ENCODE measurements around the gene FITM1. TPM values are rescaled to one million over a fixed set of nuclear protein-coding genes. Genes with fewer than 3 reads are reported as not detected.
A peak's percentile ranks its signal among the peaks of the same experiment; 100 is the strongest.

FITM1 gene
- total RNA-seq, 1 experiment from 2014 or later: 12.9 TPM

DNA sequence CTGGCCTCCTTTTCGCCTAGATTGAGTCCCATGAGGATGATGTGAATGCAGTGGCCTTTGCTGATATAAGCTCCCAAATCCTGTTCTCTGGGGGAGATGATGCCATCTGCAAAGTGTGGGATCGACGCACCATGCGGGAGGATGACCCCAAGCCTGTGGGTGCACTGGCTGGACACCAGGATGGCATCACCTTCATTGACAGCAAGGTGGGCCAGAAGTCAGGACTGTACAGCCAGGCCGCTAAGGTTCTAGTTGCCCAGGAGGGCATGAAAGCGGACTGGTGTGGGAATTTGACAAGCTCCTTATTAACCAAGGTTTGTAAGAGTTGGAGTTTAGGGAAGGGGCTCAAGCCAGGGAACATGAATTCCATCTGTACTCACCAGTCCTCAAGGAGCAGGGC, 10.8 kb upstream of the FITM1 start:
- DNase-seq (ENCODE audit: low read depth): no peak

DNA sequence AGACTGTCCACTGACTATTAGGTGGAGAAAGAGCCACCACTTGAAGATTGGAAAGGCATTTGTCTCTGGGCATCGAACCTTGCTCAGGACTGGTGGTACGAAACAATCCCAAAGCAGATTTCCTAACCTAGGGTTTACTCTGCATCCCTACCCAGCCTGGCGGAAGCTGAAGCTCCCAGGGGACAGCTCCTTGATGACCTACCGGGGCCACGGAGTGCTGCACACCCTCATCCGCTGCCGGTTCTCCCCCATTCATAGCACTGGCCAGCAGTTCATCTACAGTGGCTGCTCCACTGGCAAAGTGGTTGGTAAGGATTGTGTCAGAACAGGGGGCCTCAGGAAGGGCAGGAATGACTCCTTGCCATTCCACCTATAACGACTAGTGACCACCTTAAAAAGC, 9.2 kb upstream of the FITM1 start:
- DNase-seq (ENCODE audit: low read depth): no peak

DNA sequence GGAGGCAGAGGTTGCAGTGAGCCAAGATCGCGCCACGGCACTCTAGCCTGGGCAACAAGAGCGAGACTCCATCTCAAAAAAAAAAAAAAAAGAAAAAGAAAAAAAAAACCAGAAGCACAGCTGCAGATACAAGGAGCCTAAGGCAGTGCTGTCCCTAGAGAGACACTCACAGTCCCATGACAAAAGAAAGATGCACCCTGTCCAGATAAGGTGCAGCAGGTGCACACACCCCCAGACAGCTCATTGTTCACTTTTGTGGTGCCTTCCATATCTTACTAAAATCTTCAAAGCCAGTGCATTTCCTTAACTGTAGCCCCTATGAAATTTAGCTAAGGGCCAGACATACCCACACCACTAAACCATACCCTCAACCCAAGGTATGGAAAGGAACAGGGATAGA, 8.0 kb upstream of the FITM1 start:
- DNase-seq (ENCODE audit: low read depth): no peak

DNA sequence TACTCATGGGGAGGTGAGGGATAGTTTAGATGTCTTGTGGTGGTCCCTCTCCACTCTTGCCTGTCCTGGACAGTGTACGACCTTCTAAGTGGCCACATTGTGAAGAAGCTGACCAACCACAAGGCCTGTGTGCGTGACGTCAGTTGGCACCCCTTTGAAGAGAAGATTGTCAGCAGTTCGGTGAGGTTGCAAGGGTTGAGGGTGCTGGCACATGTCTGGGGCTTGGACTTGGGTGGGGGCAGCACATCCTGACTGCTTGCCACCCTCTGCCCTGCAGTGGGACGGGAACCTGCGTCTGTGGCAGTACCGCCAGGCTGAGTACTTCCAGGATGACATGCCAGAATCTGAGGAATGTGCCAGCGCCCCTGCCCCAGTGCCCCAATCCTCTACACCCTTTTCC, 7.6 kb upstream of the FITM1 start:
- DNase-seq (ENCODE audit: low read depth): no peak

DNA sequence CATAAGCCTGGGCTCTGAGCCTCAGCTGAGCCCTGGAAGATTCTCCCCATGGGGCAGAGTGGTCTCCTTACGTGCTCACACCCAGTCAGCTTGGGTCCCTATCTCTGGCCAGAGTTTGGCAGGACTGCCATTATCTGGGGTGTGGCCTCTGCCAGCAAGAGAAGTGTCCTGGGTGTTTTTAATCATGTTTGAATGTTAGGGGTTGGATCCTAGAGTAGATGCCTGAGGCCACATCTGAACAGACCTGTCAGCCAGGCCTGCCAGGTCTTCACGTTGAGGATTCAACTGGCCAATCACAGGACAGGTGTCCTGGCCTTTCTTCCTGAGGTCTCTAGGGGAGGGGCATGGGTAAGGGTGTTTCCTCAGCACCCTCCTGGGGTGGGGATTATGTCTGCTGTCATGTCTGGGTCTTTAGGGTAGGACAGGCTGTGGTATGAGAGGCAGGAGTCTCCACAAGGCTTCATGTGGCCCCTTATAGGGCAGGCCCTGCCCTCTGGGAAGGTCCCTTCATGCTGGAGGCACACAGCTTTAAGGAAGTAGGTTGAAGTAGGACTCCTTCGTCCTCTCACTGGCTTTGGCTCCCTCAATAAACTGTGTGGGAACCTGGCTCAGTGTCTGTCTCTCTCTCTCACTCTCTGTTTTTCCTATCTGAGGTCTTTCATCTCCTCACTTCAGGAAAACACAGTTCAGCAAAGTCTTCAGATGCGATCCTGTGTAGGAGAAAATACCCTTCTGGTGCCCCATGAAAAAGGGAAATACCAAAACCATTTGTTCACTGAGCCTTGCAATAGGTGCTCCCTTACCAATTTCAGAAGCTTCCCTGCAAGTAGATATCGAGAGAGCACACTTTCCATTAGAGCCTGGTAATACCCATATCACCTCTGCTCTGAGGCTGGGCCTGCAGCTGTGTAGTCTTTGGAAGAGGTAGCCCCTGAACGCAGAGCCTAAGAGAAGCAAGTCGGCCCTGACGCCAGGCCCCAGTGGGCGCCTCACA, 6.7 kb upstream of the FITM1 start:
- no peak for DNase-seq (ENCODE audit: low read depth)

DNA sequence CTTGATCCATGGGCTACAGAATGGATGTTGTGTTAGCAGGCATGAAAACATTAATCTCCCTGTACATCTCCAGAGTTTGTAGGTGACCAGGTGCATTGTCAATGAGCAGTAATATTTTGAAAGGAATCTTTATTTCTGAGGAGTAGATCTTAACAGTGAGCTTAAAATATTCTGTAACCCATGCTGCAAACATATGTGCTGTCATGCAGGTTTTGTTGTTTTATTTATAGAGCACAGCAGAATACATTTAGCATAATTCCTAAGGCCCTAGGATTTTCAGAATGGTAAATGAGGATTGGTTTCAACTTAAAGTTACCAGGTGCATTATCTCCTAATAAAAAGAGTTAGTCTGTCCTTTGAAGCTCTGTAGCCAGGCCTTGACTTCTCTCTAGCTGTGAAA, 3.5 kb upstream of the FITM1 start:
- no peak for DNase-seq (ENCODE audit: low read depth)

DNA sequence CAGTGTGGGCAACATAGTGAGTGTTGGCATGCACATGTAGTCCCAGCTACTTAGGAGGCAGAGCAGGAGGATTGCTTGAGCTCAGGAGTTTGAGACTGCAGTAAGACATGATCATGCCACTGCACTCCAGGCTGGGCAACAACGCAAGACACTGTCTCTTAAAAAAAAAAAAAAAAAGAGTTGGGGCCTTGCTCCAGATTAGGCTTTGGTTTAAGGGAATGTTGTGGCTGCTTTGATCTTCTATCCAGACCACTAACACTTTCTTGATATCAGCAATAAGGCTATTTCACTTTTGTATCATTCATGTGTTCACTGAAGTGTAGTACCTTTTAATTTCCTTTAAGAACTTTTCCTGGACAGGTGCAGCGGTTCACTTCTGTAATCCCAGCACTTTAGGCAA, 2.8 kb upstream of the FITM1 start:
- DNase-seq (ENCODE audit: low read depth): no peak

DNA sequence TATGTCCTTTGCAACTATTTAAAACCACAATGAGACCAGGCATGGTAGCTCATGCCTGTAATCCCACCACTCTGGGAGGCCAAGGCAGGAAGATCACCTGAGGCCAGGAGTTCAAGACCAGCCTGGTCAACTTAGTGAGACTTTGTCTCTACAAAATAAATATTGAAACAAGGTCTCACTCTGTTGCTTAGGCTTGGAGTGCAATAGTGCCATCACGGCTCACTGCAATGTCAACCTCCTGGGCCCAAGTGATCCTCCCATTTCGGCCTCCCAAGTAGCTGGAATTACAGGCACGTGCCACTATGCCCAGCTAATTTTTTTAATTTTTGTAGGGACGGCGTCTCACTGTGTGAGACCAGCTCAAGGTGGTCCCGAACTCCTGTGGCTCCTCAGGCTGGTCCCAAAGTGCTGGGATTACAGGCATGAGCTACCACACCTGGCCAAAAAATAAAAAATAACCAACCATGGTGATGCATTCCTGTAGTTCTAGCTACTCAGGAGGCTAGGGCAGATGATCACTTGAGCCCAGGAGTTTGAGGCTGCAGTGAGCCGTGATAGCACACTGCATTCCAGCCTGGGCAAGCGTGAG, 955 bp upstream of the FITM1 start:
- DNase-seq (ENCODE audit: low read depth): no peak

DNA sequence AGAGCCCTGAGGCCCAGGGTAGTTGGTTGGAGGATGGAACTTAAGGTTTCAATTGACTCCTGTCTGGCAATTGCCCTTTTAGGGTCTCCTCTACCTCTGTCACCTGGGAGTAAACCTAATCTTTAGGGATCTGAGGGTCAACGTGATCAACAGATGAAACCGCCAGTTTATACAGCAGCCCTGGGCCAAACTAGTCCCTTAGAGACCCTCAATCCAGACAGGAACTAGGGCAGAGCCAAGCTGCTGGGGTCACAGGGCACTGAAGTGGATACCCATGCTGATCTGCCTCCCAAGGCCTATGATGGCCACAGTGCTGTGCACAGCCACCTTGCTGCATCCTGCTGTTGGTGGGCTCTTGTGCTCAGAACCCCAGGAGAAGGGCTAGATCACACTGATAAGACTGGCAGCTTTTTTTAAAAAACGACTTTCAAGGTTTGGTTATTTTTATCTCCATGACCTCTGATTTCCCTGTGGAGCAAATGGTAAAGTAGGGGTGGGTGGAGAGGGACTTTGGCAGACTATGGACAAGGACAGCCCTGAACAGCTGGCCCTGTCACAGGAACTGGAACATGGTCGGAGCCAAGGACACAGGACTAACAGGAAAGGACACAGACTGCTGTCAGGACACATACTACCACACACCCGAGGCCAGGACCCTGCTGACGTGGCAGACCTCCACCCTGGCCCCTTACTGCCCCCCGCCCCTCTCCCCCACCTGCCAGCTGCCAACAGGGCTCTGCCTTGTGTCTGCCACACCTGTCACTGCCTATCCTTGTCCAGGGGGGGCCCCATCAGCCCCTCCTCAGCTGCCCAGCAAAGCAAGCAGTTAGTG, 474 bp downstream of the FITM1 start:
- DNase-seq (ENCODE audit: low read depth): peak; percentile 88

DNA sequence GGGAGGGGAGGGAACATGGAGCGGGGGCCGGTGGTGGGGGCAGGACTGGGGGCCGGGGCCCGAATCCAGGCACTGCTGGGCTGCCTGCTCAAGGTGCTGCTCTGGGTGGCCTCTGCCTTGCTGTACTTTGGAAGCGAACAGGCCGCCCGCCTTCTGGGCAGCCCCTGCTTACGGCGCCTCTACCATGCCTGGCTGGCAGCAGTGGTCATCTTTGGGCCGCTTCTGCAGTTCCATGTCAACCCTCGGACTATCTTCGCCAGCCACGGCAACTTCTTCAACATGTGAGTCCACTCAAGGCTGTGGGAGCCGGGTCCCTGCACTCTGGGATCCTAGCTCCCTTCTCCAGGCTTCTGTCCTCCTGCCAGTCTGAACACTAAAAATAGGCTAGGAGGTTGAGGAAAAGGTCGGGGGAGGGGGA, 1.1 kb downstream of the FITM1 start:
- no peak for DNase-seq (ENCODE audit: low read depth)

DNA sequence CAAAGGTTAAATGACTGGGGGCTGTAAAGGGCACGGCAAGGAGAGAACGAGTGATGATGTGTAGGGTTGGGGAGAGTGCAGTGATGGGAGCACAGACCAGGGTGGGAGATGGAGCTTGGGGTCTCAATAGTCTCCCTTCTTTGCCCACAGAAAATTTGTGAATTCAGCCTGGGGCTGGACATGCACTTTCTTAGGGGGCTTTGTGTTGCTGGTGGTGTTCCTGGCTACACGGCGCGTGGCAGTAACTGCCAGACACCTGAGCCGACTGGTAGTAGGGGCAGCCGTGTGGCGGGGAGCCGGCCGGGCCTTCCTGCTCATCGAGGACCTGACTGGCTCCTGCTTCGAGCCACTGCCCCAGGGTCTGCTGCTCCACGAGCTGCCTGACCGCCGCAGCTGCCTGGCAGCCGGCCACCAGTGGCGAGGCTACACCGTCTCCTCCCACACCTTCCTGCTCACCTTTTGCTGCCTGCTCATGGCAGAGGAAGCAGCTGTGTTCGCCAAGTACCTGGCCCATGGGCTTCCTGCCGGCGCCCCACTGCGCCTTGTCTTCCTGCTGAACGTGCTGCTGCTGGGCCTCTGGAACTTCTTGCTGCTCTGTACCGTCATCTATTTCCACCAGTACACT, 1.7 kb downstream of the FITM1 start:
- no peak for DNase-seq (ENCODE audit: low read depth)

DNA sequence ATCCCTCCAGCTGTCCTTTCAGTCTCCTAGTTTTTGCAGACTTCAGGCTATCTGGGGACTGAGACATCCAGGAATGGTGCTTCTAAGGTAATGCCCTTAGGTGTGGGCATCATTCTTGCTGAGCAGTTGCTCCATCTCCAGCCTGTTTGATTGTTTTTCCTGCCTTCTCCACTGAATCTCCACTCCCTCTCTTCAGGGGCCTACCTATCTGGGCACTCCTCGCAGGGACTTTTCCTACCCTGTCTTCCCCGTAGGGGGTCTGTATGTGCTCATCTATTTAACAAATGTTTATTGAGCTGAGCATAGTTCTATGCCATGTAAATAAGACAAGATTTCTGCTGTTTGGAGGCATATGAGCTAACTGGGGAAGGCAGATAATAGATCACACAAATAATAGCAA, 2.5 kb downstream of the FITM1 start:
- no peak for DNase-seq (ENCODE audit: low read depth)

DNA sequence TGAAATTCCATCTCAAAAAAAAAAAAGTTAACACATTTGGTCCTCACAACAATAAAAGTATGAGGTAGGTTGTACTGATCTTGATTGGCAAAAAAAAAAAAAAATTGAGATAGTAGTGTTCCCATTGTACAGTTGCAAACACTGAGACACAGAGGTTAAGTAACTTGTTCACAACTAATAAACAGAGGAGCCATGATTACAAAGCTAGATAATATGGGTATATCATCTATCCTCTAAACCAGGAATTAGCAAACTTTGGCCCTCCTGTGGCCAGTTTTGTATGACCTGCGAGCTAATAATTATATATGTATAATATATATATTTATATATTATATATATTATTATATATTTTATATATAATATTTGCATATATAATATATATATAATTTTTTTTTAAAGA, 3.3 kb downstream of the FITM1 start:
- no peak for DNase-seq (ENCODE audit: low read depth)

DNA sequence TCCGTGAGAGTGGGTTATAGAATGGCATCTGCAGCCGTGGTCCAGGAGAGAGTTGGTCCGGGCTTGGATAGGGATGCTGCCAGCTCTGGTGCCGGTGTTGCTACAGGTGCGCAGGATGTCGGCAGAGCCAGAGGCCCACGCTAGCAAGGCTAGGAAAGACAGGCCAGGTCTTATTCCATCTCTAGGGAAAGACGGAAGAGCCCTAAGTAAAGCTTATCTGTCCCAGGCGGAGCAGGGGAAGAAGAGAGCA, 5.0 kb downstream of the FITM1 start:
- DNase-seq (ENCODE audit: low read depth): no peak

DNA sequence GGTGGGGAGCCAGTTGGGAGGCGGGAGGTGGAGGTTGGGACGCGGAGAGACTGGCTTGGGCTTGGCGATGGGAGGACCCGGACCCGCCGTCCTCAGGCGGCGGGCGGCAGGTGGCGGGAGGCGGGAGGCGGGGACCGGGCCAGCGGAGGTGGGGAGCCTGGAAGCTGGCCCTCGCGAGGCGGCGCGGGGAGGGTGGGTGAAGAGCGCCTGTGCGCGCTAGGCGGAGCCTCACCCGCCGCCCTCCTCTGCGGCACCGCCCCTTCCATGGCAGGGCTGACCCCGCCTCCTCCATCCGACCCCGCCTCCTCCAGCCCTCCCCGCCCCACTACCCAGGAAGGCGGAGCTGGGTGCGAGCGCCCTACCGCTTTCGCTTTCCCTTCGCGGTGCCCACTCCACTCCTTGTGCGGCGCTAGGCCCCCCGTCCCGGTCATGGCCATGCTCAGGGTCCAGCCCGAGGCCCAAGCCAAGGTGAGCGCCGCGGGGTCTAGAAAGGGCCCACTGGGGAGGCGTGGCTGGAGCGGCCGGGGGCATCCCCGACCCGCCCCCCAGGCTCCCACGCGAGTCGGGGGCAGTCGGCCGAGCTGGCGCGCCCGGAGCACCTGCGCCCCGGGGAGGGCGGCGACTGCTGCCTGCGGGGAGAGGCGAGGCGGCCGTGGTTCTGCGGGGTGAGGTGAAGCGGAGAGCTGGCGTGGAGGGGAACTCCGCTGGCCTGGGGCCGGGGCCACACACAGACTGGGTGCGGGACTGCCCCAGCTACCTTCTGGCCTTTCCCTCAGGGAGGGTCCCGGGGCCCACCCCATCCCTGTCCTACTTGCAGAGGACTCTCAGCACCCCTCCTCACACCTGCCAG, 5.6 kb downstream of the FITM1 start, which contains the start of gene PSME1:
TSS of gene PSME1 (plus strand) at position 361 of the 850 bp plus-strand sequence. CDS start at position 430, 69 bp downstream.
- DNase-seq (ENCODE audit: low read depth): peak; percentile 81

DNA sequence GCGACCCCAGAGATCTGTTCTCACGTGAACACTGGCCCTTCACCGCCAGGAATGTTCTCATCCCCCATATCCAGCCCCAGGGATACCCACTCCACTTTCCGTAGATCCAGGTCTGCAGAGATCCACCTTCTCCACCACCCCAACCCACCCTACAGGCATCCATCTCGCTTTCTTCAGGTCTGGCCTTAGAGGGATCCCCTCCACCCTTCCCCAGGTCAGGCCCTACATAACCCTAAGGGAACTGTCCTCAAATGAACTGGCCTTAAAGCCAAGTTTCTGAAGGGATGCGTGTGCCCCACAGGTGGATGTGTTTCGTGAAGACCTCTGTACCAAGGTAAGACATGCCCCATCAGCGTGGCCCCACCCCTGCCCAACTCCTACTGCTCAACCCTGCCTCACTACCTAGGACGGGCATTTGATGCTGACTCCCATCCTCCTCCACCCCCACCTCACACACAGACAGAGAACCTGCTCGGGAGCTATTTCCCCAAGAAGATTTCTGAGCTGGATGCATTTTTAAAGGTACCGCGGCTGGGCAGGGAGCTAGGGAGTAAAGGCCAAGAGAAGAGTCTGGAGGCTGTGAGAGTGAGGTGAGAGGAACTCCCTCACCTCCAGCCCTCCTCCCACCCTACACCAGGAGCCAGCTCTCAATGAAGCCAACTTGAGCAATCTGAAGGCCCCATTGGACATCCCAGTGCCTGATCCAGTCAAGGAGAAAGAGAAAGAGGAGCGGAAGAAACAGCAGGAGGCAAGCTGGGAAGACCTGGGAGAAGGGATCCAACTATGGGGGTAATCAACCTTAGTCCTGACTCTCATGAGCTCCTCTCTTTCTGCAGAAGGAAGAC, 6.4 kb downstream of the FITM1 start:
- no peak for DNase-seq (ENCODE audit: low read depth)

DNA sequence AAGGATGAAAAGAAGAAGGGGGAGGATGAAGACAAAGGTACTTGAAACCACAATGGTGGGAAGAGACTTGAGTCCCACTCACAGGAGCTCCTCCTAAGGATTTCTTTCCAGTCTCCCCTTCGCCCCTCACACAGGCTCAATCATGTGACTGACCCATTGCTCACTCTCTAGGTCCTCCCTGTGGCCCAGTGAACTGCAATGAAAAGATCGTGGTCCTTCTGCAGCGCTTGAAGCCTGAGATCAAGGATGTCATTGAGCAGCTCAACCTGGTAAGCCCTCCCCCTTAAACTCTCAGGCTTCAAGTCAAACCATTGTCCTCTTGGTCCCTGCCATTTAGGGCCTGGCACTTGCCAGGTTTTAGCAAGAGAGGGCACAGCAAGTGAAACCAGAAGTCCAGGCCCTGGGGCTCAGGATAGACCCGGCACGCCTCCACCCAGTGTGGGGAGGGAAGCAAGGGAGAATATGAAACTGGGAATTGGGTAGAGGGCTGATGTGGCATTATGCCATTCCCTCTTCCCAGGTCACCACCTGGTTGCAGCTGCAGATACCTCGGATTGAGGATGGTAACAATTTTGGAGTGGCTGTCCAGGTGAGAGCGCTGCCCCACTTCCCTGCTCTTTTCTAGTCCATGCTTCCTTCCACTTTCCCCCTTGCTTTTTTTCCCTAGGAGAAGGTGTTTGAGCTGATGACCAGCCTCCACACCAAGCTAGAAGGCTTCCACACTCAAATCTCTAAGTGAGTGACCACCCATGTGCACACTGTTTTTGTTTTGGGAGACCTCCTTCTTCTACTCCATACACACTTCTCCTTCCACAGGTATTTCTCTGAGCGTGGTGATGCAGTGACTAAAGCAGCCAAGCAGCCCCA, 7.3 kb downstream of the FITM1 start:
- no peak for DNase-seq (ENCODE audit: low read depth)

DNA sequence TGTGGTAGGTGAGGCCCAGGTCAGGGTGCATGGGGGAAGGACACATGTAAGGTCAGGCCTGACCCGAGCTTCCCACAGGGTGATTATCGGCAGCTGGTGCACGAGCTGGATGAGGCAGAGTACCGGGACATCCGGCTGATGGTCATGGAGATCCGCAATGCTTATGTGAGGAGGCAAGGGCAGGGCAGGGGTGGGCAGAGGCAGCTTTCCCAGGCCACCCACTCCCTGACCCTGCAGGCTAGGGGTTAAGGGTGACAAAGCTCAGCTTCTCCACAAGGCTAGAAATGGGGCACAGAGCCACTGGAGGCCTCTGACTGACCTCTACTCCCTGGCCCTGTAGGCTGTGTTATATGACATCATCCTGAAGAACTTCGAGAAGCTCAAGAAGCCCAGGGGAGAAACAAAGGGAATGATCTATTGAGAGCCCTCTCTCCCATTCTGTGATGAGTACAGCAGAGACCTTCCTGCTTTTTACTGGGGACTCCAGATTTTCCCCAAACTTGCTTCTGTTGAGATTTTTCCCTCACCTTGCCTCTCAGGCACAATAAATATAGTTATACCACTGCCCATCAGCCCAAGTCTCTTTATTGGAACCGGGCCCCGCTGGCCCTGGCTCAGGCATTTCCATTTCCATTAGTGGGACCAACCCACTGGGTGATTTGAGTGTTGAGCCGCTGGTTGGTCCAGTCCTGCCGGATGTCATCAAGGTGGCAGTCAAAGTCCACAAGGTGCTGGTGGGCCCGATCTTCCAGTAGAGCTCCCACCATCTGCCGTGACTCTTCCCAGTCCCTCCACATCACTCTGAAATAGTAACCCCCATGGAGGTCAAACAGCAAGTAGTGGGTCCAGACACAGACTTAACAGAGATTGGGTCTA, 8.2 kb downstream of the FITM1 start:
- DNase-seq (ENCODE audit: low read depth): no peak
